ENCODE results near the gene LMO3. TPM values are rescaled to one million over a fixed set of nuclear protein-coding genes. Genes with fewer than 3 reads are reported as not detected.

LMO3 gene
- total and polyA plus RNA-seq, 2 experiments from 2014 or later, result 7.9 to 15.1 TPM

DNA sequence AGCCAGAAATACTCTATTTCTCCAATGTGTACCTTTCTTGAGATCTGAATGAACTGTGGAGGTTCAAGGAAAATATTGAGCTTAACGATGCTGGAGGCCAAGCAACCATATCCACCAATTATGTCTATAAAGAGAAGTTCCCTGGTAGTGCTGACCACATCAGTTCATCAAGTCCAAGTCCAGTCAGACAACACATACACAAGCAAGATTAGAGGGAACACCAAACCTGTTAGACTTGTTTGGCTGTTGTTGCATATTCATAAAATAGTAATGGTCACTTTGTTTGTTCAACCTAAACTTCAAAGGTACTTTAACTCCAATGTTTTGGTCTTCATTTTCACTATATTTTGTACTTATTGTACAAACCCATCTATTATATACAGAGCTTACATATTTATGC is 81.6 kb downstream of the LMO3 start (continued):
- TF ChIP-seq, protein P1, sequence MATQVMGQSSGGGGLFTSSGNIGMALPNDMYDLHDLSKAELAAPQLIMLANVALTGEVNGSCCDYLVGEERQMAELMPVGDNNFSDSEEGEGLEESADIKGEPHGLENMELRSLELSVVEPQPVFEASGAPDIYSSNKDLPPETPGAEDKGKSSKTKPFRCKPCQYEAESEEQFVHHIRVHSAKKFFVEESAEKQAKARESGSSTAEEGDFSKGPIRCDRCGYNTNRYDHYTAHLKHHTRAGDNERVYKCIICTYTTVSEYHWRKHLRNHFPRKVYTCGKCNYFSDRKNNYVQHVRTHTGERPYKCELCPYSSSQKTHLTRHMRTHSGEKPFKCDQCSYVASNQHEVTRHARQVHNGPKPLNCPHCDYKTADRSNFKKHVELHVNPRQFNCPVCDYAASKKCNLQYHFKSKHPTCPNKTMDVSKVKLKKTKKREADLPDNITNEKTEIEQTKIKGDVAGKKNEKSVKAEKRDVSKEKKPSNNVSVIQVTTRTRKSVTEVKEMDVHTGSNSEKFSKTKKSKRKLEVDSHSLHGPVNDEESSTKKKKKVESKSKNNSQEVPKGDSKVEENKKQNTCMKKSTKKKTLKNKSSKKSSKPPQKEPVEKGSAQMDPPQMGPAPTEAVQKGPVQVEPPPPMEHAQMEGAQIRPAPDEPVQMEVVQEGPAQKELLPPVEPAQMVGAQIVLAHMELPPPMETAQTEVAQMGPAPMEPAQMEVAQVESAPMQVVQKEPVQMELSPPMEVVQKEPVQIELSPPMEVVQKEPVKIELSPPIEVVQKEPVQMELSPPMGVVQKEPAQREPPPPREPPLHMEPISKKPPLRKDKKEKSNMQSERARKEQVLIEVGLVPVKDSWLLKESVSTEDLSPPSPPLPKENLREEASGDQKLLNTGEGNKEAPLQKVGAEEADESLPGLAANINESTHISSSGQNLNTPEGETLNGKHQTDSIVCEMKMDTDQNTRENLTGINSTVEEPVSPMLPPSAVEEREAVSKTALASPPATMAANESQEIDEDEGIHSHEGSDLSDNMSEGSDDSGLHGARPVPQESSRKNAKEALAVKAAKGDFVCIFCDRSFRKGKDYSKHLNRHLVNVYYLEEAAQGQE (IDR thresholded peaks at IDR 0.05; ENCODE audit: unreplicated experiment), result no peak
- TF ChIP-seq, protein P2, sequence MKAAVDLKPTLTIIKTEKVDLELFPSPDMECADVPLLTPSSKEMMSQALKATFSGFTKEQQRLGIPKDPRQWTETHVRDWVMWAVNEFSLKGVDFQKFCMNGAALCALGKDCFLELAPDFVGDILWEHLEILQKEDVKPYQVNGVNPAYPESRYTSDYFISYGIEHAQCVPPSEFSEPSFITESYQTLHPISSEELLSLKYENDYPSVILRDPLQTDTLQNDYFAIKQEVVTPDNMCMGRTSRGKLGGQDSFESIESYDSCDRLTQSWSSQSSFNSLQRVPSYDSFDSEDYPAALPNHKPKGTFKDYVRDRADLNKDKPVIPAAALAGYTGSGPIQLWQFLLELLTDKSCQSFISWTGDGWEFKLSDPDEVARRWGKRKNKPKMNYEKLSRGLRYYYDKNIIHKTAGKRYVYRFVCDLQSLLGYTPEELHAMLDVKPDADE (IDR thresholded peaks at IDR 0.05), result no peak
- TF ChIP-seq EZH2 (IDR thresholded peaks at IDR 0.05; ENCODE audit: low read depth, unreplicated experiment), result no peak

DNA sequence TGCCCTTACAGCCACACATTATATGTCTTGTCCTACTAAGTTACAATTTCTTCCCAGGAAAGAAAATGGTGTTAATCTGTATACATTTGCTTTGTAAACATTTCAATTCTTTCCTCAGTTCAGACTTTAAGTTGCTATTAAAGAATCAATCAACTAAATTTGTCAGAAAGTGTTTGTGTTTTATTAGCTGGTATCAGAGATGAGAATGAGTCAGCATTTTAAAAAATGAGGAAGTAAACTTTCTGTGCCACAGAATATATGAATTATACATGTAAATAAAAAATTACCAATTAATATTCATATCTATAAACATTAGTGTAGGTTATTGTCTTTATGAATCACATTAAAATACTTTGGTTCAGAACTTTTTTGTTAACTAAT is 82.0 kb downstream of the LMO3 start:
- TF ChIP-seq ZNF331 (CRISPR knock-in tag; IDR thresholded peaks at IDR 0.05; ENCODE audit: low read depth) (no peak), JUNB (IDR thresholded peaks at IDR 0.05; ENCODE audit: unreplicated experiment) (no peak), NANOG (IDR thresholded peaks at IDR 0.05; ENCODE audit: borderline replicate concordance) (no peak), POLR2AphosphoS5 (IDR thresholded peaks at IDR 0.05; ENCODE audit: low read depth) (no peak), EZH2 (IDR thresholded peaks at IDR 0.05; ENCODE audit: low read depth, unreplicated experiment) (no peak)
- TF ChIP-seq, protein P3, sequence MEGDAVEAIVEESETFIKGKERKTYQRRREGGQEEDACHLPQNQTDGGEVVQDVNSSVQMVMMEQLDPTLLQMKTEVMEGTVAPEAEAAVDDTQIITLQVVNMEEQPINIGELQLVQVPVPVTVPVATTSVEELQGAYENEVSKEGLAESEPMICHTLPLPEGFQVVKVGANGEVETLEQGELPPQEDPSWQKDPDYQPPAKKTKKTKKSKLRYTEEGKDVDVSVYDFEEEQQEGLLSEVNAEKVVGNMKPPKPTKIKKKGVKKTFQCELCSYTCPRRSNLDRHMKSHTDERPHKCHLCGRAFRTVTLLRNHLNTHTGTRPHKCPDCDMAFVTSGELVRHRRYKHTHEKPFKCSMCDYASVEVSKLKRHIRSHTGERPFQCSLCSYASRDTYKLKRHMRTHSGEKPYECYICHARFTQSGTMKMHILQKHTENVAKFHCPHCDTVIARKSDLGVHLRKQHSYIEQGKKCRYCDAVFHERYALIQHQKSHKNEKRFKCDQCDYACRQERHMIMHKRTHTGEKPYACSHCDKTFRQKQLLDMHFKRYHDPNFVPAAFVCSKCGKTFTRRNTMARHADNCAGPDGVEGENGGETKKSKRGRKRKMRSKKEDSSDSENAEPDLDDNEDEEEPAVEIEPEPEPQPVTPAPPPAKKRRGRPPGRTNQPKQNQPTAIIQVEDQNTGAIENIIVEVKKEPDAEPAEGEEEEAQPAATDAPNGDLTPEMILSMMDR (conservative IDR thresholded peaks at IDR 0.05; ENCODE audit: low read depth in 2 of 2), result no peak
- TF ChIP-seq, protein P1 (IDR thresholded peaks at IDR 0.05; ENCODE audit: unreplicated experiment), result no peak
- TF ChIP-seq, protein P2 (IDR thresholded peaks at IDR 0.05), result no peak
- no peak for ATAC-seq
- no peak overlapping the region for H3K27ac Mint-ChIP-seq

More for the DNA sequence above, 82.0 kb downstream of the LMO3 start:
- Histone ChIP-seq H3K79me2 (replicated peaks; ENCODE audit: insufficient read depth) (no peaks in the 10 kb centered on the region), H3K4me2 (no peak overlapping the region), H3K36me3 (ENCODE audit: insufficient read depth) (no peaks in the 10 kb centered on the region), H4K20me1 (replicated peaks; ENCODE audit: insufficient read depth) (no peaks in the 10 kb centered on the region; the same call in 1 of the 2 replicates), H3K9me2 (ENCODE audit: insufficient read depth) (no peaks in the 10 kb centered on the region), H3K4me3 (no peak overlapping the region), H2AFZ (no peak overlapping the region), H3F3A (replicated peaks; ENCODE audit: low read depth) (no peaks in the 10 kb centered on the region), H3K27ac (ENCODE audit: low read depth) (no peak overlapping the region), H3K4me1 (ENCODE audit: insufficient read depth) (no peaks in the 10 kb centered on the region; the same call in 1 of the 2 replicates), H3K27me3 (ENCODE audit: insufficient read depth) (no peaks in the 10 kb centered on the region)
- DNase-seq (ENCODE audit: low spot score), result no peak
- H3K36me3 Mint-ChIP-seq (ENCODE audit: low read depth), result no peaks in the 10 kb centered on the region
- H3K9me3 Mint-ChIP-seq, result no peaks in the 10 kb centered on the region
- H3K4me1 Mint-ChIP-seq, result peaks cover 11% of the 10 kb centered on the region; the same call in 2 of the 3 replicates
- H3K4me3 Mint-ChIP-seq, result no peak overlapping the region
- peaks cover 2% of the 10 kb centered on the region for H3K27me3 Mint-ChIP-seq (ENCODE audit: insufficient read depth, low read depth, poor library complexity)
